ENCODE data around the gene PLEKHA6.

Gene PLEKHA6

GRCh38 chr1:204396015-204396583, 36.4 kb upstream of the PLEKHA6 start:
- H3K27me3 ChIP-seq (ENCODE audit: control insufficient read depth, low read length), result no peaks in the 10 kb centered on the region
- H3K36me3 ChIP-seq (ENCODE audit: control insufficient read depth, low read length), result peaks cover 39% of the 10 kb centered on the region
- H3K9me3 ChIP-seq (ENCODE audit: control insufficient read depth, insufficient read depth, low read length), result no peaks in the 10 kb centered on the region
- H3K4me1 ChIP-seq (ENCODE audit: control insufficient read depth, low read length), result no peaks in the 10 kb centered on the region
- no peaks in the 10 kb centered on the region for H4K20me1 ChIP-seq (ENCODE audit: control insufficient read depth, insufficient read depth, low read depth, low read length)
- H3F3A ChIP-seq (ENCODE audit: control insufficient read depth, insufficient read depth), result peaks cover 23% of the 10 kb centered on the region
- no peak overlapping the region for H3K4me3 ChIP-seq (ENCODE audit: low read length)
- no peak overlapping the region for H3K4me2 ChIP-seq (ENCODE audit: low read length)
- H3K9me2 ChIP-seq (replicated peaks; ENCODE audit: control insufficient read depth, low read length), result no peaks in the 10 kb centered on the region
- H3K27ac ChIP-seq (ENCODE audit: low read depth, low read length), result no peak overlapping the region
- TF ChIP-seq EZH2phosphoT487 (IDR thresholded peaks at IDR 0.05; ENCODE audit: borderline replicate concordance, low read length) (no peak), CTCF (IDR thresholded peaks at IDR 0.05; ENCODE audit: low read depth, low read length, poor library complexity, severe bottlenecking) (no peak)
- 0 out of 2 replicates have a peak, but pooled peaks cover 3% of the 10 kb centered on the region for H3K79me2 ChIP-seq (ENCODE audit: control insufficient read depth, low read length)

- Histone ChIP-seq H3K9me2 (replicated peaks; ENCODE audit: control insufficient read depth, low read length) (no peaks in the 10 kb centered on the region), H3K4me3 (ENCODE audit: low read length) (no peak overlapping the region), H4K20me1 (ENCODE audit: control insufficient read depth, insufficient read depth, low read depth, low read length) (no peaks in the 10 kb centered on the region), H3F3A (ENCODE audit: control insufficient read depth, insufficient read depth) (peaks cover 9% of the 10 kb centered on the region; the same call in 1 of the 2 replicates), H3K27me3 (ENCODE audit: control insufficient read depth, low read length) (peaks cover 11% of the 10 kb centered on the region), H3K4me2 (ENCODE audit: low read length) (no peak overlapping the region), H3K9me3 (ENCODE audit: control insufficient read depth, insufficient read depth, low read length) (no peaks in the 10 kb centered on the region), H3K27ac (ENCODE audit: low read depth, low read length) (no peak overlapping the region), H3K4me1 (ENCODE audit: control insufficient read depth, low read length) (no peaks in the 10 kb centered on the region), H3K36me3 (ENCODE audit: control insufficient read depth, low read length) (no peaks in the 10 kb centered on the region), H3K79me2 (ENCODE audit: control insufficient read depth, low read length) (no peaks in the 10 kb centered on the region)
- TF ChIP-seq EZH2phosphoT487 (IDR thresholded peaks at IDR 0.05; ENCODE audit: borderline replicate concordance, low read length) (no peak), CTCF (IDR thresholded peaks at IDR 0.05; ENCODE audit: low read depth, low read length, poor library complexity, severe bottlenecking) (no peak)
Measured at GRCh38 chr1:204391629-204392028, 31.9 kb upstream of the PLEKHA6 start.

- Histone ChIP-seq H3K36me3 (ENCODE audit: control insufficient read depth, low read length) (no peaks in the 10 kb centered on the region), H4K20me1 (ENCODE audit: control insufficient read depth, insufficient read depth, low read depth, low read length) (no peaks in the 10 kb centered on the region), H3K4me2 (ENCODE audit: low read length) (no peak overlapping the region), H3K4me1 (ENCODE audit: control insufficient read depth, low read length) (no peaks in the 10 kb centered on the region), H3F3A (ENCODE audit: control insufficient read depth, insufficient read depth) (peaks cover 9% of the 10 kb centered on the region; the same call in 1 of the 2 replicates), H3K4me3 (ENCODE audit: low read length) (no peak overlapping the region), H3K27me3 (ENCODE audit: control insufficient read depth, low read length) (peaks cover 16% of the 10 kb centered on the region), H3K9me2 (replicated peaks; ENCODE audit: control insufficient read depth, low read length) (no peaks in the 10 kb centered on the region), H3K9me3 (ENCODE audit: control insufficient read depth, insufficient read depth, low read length) (no peaks in the 10 kb centered on the region), H3K79me2 (ENCODE audit: control insufficient read depth, low read length) (no peaks in the 10 kb centered on the region), H3K27ac (ENCODE audit: low read depth, low read length) (no peak overlapping the region)
- TF ChIP-seq EZH2phosphoT487 (IDR thresholded peaks at IDR 0.05; ENCODE audit: borderline replicate concordance, low read length) (no peak), CTCF (IDR thresholded peaks at IDR 0.05; ENCODE audit: low read depth, low read length, poor library complexity, severe bottlenecking) (no peak)
Measured at GRCh38 chr1:204390751-204391466, 31.2 kb upstream of the PLEKHA6 start.

Data from DOHH2 (cell line).